ENCODE results near the gene ANKRD31.
"Not testable (repeated sequence)": the region's sequence is repeated elsewhere in the genome, so short reads cannot be mapped to it uniquely, and the experiment has no call there.

Gene ANKRD31

GRCh38 chr5:75142566-75143136 is 94.0 kb downstream of the ANKRD31 start:
- DNase-seq: no peak

- no peak for DNase-seq
These were observed 96.4 kb downstream of the ANKRD31 start for GRCh38 chr5:75140277-75140676.

- DNase-seq: no peak
These were observed 98.0 kb downstream of the ANKRD31 start for GRCh38 chr5:75138689-75139088.

- no peak for DNase-seq
These were observed 105.8 kb downstream of the ANKRD31 start for GRCh38 chr5:75130818-75131349.

GRCh38 chr5:75116856-75117255 is 119.8 kb downstream of the ANKRD31 start:
- no peak for DNase-seq

- DNase-seq: not testable (repeated sequence)
These were observed 122.4 kb downstream of the ANKRD31 start for GRCh38 chr5:75114311-75114710.

GRCh38 chr5:75113354-75114113 is 123.1 kb downstream of the ANKRD31 start:
- no peak for DNase-seq

GRCh38 chr5:75108931-75109596 is 127.6 kb downstream of the ANKRD31 start:
- DNase-seq: no peak

GRCh38 chr5:75108515-75108914 is 128.2 kb downstream of the ANKRD31 start:
- no peak for DNase-seq

GRCh38 chr5:75095956-75096355 is 140.7 kb downstream of the ANKRD31 start:
- DNase-seq: not testable (repeated sequence)

GRCh38 chr5:75091597-75091996 is 145.1 kb downstream of the ANKRD31 start:
- DNase-seq: no peak

GRCh38 chr5:75089662-75090061 is 147.0 kb downstream of the ANKRD31 start:
- no peak for DNase-seq

GRCh38 chr5:75089137-75089536 is 147.5 kb downstream of the ANKRD31 start:
- DNase-seq: no peak

GRCh38 chr5:75088648-75089047 is 148.0 kb downstream of the ANKRD31 start:
- no peak for DNase-seq

- no peak for DNase-seq
These were observed 155.2 kb downstream of the ANKRD31 start for GRCh38 chr5:75081510-75081909.

GRCh38 chr5:75079346-75079745 is 157.3 kb downstream of the ANKRD31 start:
- not testable (repeated sequence) for DNase-seq

GRCh38 chr5:75078027-75078426 is 158.7 kb downstream of the ANKRD31 start:
- DNase-seq: no peak

GRCh38 chr5:75072061-75072460 is 164.6 kb downstream of the ANKRD31 start:
- DNase-seq: no peak

GRCh38 chr5:75071100-75071499 is 165.6 kb downstream of the ANKRD31 start:
- DNase-seq: no peak

GRCh38 chr5:75067434-75067833 is 169.2 kb downstream of the ANKRD31 start:
- no peak for DNase-seq

- DNase-seq: no peak
These were observed 173.7 kb downstream of the ANKRD31 start for GRCh38 chr5:75062925-75063531.

GRCh38 chr5:75059912-75060545 is 176.6 kb downstream of the ANKRD31 start:
- DNase-seq: no peak

- DNase-seq: no peak
These were observed 177.6 kb downstream of the ANKRD31 start for GRCh38 chr5:75058986-75059535.
